Measurements from ENCODE around the gene SENP5.
A peak's percentile ranks its signal among the peaks of the same experiment; 100 is the strongest.
"Not testable (repeated sequence)": the region's sequence is repeated elsewhere in the genome, so short reads cannot be mapped to it uniquely, and the experiment has no call there.

The SENP5 gene

DNA sequence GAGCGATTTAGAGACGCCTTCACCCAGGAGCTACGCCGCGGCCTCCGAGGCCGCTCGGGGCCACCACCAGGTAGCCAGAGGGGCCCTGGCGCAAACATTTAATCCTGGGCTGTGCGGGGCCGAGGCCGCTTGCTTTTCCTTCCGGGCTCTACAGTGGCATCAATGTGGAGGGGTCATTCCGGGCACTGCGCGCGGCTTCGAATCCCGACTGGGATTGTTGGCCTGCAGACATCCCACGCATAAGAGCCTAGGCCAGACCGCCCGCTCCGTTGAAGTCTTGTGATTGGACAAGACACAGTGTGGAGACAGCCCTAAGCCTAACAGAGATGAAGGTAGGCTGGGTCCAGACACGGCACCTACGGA, 75.2 kb downstream of the SENP5 start:
- DNase-seq (ENCODE audit: low spot score): no peak

DNA sequence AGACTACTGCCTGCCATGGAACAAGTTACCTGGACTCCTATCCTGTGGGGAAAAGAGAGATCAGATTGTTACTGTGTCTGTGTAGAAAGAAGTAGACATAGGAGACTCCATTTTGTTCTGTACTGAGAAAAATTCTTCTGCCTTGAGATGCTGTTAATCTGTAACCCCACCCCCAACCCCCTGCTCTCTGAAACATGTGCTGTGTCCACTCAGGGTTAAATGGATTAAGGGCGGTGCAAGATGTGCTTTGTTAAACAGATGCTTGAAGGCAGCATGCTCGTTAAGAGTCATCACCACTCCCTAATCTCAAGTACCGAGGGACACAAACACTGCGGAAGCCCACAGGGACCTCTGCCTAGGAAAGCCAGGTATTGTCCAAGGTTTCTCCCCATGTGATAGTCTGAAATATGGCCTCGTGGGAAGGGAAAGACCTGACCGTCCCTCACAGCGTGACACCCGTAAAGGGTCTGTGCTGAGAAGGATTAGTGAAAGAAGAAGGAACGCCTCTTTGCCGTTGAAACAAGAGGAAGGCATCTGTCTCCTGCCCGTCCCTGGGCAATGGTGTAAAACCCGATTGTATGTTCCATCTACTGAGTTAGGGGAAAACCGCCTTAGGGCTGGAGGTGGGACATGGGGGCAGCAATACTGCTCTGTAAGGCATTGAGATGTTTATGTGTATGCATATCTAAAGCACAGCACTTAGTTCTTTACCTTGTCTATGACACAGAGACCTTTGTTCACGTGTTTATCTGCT, 76.5 kb downstream of the SENP5 start:
- not testable (repeated sequence) for DNase-seq (ENCODE audit: low spot score)

DNA sequence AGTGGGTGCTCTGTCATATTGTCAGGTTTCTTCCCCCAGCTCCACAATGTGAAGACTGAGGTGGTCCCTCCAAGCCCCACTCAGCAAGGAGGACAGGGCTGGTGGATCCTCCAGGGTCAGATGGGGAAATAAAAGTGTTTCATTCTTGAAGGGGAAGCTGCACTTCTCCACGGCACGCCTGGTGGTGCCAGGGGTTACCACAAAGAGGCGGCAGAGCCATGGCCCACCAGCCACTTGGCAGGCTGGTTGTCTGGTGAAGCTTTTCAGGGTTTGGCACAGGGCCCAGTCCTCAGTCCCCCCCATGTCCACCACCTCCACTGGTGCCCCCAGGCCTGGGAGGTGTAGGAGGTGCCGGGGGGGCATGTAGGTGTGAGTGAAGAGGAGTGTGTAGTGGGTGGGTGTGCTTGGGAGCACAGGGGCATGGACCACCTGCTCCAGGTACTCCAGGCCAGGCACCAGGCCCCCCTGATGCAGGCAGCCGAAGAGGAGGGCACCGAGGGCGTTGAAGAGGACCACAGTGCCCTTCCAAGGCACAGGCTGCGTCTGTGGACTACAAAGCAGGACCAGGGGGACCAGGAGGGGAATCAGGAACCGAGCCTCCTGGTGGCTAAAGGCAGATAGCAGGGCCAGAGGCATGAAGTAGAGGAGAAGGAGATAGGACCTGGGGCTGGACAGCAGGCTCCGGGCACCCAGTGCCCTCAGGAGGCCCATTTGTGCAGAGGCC, 79.6 kb downstream of the SENP5 start:
- no peak for DNase-seq (ENCODE audit: low spot score)

DNA sequence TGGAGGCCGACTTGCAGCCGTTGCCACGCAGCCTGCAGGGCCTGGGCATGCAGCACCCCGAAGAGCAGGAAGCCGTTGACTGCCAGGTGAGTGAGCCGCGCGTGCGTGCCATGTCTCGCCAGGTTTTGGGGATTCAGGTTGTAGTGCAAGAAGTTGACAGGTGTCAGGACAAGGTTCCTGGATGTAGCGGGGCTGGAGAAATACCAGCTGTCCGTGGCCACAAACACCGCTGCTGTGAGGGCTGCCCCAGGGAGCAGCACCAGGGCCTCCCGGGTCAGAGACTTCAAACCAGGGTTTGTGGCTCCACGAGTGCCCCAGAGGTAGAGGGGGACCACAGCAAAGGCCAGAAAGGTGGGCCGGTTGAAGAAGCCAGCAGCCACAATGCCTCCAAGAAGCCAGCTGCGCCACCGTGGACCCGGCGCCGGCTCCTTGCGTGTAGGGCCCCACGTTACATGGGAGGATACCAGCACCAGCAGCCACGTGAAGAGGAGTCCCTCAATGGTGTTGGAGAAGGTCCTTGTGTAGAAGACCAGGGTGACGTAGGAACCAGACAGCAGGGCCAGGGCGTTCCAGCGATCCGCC, 80.2 kb downstream of the SENP5 start:
- DNase-seq (ENCODE audit: low spot score): no peak

DNA sequence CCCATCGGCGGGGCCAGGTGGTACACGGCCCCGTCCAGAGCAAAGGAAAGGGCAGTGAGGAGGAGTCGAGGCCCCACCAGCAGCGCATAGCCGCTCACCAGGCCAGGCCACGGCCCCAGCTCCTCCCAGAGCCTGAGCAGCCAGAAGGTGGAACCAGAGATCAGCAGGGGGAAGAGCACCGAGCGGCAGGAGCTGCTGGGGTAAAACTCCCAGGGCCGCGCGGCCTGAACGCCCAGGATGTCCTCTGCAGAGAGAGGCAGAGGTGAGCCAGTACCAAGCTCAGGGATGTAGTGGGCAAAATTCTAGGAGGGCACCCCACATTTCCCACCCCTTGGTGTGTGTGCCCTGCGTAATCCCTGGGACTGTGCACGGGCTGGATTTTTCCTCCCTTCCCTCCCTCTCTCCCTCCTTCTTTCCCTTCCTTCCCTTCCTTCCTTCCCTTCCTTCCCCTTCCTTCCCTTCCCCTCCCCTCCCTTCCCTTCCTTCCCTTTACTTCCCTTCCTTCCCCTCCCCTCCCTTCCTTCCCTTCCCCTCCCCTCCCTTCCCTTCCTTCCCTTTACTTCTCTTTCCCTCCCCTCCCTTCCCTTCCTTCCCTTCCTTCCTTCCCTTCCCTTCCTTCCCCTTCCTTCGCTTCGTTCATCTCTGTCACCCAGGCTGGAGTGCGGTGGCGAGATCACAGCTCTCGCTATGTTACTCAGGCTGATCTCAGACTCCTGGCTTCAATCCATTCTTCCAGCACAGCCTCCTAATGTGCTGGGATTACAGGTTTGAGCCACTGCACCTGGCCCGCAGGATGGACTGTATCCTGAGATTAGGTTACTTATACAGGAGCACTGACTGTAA, 80.9 kb downstream of the SENP5 start:
- DNase-seq (ENCODE audit: low spot score): peak; percentile 65

DNA sequence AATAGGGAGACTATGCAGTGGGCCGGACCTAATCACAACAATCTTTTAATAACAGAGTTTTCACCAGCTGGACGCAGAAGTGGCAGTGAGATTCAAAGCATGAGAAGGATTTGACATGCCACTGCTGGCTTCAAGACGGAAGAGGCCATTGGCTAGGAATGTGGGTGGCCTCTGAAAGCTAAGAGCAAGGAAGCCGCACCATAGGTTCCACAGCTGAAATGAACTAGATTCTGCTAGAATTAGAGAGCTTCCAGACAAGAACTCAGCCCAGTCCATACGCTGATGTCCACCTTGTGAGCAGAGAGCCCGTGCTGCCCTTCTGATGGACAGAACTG, 81.5 kb downstream of the SENP5 start:
- no peak for DNase-seq (ENCODE audit: low spot score)

DNA sequence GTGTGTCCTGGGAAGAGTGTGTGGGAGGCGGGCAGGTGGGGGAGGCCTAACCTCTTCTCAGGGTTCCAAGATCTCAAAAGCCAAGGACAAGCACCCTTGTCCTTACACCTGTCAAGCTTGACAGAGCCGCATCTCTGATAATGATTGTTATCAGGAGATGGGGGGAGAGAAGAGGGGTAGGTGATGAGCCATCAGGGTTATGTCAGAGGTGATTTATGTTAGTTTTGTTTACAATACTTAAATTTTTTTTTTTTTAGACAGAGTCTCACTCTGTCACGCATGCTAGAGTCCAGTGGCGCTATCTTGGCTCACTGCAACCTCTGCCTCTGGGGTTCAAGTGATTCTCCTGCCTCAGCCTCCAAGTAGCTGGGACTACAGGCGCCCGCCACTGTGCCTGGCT, 82.0 kb downstream of the SENP5 start:
- DNase-seq (ENCODE audit: low spot score): no peak

DNA sequence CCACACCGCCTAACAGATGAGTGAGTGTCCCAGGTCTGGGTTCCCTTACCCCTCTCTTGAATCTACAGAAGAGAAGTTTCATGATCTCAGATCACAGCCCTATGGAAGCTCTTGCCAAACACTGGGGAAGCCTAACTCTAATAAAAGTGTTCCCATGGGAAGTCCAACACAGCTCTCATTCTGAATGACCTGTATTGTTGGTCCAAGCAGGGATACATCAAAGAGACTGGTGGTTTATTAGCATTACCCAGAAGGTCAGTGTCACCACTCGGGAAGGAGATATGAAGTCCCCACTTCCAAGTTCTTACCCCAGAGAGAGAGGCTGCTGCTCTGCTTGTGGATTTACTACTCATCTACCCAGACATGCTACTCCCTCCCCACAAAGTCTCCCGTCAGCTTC, 83.7 kb downstream of the SENP5 start:
- no peak for DNase-seq (ENCODE audit: low spot score)

DNA sequence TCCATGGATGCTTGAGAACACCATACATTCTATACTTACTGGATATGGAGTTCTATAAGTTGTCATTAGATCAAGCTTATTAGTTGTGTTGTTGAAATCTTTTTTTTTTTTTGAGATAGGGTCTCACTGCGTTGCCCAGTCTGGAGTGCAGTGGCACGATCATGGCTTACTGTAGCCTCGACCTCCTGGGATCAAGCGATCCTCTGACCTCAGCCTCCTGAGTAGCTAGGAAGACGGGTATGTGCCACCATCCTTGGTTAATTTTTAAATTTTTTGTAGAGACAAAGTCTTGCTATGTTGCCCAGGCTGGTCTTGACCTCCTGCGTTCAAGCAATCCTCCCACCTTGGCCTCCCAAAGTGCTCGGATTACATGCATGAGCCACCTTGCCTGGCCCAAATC, 87.1 kb downstream of the SENP5 start:
- DNase-seq (ENCODE audit: low spot score): no peak

DNA sequence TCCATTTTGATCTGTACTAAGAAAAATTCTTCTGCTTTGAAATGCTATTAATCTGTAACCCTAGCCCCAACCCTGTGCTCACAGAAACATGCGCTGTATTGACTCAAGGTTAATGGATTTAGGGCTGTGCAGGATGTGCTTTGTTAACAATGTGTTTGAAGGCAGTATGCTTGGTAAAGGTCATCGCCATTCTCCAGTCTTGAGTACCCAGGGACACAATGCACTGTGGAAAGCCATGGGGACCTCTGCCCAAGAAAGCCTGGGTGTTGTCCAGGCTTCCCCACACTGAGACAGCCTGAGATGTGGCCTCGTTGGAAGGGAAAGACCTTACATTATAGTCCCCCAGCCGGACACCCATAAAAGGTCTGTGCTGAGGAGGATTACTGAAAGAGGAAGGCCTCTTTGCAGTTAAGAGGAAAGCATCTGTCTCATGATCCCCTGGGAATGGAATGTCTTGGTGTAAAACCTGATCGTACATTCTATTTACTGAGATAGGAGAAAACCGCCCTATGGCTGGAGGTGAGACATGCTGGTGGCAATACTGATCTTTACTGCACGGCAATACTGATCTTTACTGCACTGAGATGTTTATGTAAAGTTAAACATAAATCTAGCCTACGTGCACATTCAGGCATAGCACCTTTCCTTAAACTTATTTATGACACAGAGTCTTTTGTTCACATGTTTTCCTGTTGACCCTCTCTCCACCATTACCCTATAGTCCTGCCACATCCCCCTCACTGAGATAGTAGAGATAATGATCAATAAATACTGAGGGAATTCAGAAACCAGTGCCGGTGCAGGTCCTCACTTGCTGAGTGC, 94.6 kb downstream of the SENP5 start:
- DNase-seq (ENCODE audit: low spot score): peak; percentile 45

DNA sequence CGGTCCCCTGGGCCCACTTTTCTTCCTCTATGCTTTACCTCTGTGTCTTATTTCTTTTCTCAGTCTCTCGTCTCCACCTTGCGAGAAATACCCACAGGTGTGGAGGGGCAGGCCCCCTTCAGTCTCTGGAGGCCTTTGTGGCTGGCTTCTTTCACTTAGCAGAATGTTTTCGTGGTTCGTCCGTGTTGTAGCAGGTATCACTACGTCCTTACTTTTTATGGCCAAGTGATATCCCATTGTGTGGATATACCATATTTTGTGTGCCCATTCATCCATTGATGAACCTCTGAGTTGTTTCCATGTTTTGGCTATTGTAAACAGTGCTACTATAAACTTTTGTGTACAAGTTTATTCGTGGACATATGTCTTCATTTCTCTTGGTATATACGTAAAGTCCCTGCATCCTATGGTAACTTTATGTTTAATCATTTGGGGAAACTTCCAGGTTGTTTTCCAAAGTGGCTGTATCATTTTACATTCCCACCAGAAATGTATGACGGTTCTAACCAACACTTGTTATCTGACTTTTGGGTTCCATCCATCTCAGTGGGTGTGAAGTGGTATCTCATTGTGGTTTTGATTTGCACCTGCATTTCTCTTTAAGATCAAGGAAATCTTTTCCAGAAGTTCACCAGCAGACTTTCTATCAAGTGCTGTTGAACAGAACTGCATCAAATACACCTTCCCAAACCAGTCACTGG, 95.4 kb downstream of the SENP5 start:
- no peak for DNase-seq (ENCODE audit: low spot score)

DNA sequence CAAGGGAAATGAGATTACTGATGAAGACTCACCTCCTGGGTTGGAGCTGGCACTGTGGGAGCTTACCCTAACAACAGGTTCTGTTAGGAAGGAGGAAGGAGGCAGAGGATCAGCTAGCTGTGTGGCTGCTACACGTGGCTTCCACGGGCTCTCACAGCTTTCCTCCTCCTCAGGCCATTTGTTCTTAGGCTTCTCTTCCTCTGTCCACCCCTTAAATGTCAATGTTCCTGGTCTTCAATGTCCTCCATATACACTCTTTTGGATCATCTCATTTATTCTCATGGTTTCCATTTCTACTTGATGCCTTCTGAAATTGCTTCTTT, 95.9 kb downstream of the SENP5 start:
- no peak for DNase-seq (ENCODE audit: low spot score)

DNA sequence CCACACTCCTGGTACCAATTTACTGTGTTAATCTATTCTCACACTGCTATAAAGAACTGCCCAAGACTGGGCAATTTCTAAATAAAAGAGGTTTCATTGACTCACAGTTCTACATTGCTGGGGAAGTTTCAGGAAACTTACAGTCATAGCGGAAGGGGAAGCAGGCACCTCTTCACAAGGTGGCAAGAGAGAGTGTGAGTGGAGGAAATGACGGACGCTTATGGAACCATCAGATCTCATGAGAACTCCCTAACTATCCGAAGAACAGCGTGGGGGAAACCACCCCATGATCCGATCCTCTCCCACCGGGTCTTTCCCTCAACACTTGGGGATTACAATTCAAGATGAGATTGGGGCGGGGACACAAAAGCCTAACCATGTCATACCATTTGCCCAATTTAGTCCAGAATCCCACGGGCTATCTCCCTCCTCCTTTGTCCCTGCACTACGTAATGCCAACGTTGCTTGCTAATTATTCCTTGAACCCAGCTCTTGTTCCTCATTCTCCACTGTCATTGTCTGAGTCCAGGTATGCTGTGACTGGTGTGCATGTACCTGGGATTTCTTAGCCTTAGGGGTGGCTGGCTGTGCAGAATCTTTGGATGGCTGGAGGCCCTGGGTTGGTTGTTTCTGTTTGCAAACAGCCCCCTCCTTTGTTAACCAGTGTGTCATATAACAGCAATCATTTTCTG, 97.5 kb downstream of the SENP5 start:
- no peak for DNase-seq (ENCODE audit: low spot score)

DNA sequence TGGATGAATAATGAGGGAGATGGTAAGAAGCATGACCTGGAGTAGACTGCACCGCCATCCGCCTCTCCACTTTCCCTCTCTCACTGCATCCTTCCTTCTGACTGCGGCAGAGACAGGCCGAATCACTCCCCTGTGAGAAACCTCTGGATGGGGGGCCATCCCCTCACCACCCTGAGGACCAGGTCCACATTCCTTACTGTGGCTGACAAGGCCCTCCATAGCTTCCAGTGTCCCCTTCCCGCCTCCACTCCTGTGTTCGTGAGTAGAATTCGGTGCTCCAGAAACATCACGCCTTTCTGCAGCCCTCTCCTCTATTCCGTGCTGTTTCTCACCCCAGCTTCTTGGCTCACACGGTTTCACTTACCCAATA, 98.1 kb downstream of the SENP5 start:
- no peak for DNase-seq (ENCODE audit: low spot score)

DNA sequence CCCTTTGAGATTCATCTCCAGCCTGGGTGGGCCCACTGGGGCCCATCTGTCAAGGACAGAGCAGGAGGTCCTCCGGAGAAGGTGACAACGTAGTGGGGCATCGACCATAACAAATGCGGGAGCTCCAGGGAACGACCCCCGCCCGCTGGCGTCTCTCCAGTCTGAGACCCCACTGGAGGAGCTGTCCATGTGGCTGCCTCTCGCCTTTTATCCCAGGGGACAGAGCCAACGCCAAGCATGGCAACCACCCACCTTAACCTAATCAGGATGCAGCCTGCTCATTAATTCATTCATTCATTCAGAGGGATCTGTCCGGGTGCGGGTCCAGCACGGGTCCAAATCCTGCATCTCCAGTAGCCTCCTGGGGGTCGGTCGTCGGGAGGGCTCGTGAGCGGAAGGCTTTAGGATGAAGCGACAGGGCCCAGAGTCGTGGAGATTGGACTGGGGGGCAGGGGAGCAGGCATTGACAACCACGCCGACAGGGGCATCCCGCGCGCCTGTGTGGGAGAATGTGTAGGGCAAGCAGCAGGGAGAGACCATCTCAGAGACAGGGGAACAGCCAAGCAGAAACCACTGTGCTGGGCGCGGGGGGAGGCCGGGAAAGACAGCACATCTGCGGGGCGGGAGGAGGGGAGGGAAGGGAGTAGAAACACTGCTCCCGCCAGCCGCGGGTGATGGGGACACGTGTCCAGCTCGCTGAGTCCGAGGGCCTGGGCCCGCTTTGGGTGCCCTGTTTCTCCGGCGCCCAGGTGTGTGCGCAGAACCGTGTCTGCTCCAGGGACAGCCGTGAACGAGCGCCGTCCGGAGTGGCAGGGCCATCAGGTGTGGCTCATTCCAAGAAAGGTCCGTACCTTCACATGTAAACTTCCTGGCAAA, 99.0 kb downstream of the SENP5 start:
- DNase-seq (ENCODE audit: low spot score): no peak

DNA sequence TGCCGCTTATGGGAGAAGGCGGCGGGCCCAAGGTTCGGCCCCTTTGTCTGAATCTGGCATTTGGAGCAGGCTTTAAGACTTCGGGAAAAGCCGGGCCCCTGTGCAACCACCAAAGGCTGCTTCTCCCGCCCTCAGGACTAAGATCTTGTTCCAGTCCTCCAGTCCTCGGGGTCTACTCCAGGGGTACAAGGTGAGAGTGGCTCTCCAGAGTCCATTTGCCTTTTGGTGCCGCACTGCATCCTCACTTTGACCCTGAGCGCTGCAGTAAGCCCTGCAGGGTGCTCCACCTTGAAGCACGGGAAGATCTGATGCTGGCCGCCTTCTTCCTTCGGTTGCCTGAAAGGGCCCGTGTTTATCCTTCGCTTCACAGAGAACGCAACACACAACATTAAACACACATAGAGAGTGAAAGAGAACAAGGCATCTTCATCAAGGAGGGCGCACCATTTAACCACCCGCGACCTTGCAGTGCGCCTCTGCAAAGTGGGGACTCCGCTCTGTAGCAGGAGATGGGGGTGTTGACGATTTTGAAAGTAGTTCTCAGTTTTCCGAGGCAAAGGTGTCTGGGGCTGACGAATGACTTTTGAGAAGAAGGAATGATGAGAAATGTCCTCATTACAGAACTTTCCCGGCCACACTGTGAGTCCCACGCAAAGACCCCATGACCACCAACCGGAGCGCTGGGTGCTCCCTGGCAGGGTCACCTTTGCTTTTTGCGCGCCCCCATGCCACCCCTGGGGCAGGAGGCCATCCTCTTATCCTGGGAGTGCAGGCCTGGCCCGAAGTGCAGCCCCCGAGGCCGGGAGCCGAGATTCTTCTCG, 99.9 kb downstream of the SENP5 start:
- DNase-seq (ENCODE audit: low spot score): no peak

DNA sequence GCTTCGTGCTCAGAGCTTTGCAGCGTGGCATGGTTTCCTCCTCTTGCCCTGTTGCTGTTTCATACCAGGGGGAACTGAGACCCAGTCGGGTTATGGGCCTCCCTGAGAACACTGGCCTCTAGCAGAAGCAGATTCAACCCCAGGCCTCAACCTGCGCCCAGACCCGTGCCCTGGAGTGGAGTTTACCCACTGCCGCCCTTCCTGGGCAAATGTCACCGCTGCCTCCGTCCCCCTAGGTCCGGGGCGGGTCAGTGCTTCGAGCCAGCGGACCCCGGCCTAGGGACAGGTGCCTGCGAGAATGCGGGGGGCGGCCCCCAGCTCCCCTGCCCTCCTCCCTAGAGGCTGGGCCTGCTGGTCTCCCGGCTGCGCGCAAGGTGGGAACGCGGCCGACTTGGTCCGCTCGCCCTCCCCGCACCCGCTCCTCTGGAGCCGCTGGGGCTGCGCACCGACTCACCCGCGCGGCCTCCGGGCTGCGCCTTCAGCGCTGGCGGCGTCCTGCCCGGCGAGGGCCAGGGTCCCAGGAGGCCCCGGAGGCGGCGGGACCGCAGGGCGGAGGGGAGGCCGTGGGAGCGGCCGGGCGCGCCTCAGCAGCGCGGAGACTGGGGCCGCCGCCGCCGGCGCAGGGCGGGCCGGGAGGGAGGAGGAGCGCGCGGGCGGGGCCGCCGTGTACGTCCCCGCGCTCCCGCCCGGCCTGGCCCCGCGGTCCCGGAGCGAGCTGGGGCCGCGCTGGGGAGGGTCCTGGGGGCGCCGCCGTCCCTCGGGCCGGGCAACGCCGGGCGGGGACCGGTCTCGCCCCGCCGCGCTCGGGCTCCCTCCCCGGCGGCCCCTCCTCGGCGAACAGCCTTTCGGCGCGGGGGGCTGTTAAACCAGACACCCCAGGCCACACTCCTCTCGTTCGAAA, 100.8 kb downstream of the SENP5 start, which contains the start of gene PIGZ:
TSS of gene PIGZ (minus strand) at position 601 of the 901 bp plus-strand sequence. CDS start 16,802 bp downstream, outside the sequence.
- peak; percentile 88 for DNase-seq (ENCODE audit: low spot score)

Data from D341Med (cell line).